SK-N-SH treated with all-trans-retinoic acid at 6 μM for 48 hours (cell line): ENCODE results near the gene HSDL1.

Experiments used
- CREB5 ChIP-seq: fragments of 250-450 bp; sonication (Bioruptor Pico); IDR thresholded peaks from 2 replicates; pipeline ENCODE4 v1.5.1; 2020; ENCODE audit warnings: low read depth, mild to moderate bottlenecking, moderate library complexity
- CSDC2 ChIP-seq: fragments of 250-450 bp; sonication (Bioruptor Pico); IDR thresholded peaks from 2 replicates; pipeline ENCODE4 v1.5.0; 2020; ENCODE audit warnings: mild to moderate bottlenecking, moderate library complexity
- CSRNP3 ChIP-seq: fragments of 250-450 bp; sonication (Bioruptor Pico); IDR thresholded peaks from 2 replicates; pipeline ENCODE4 v1.5.1; 2021; ENCODE audit warnings: mild to moderate bottlenecking, moderate library complexity
- ESRRG ChIP-seq: fragments of 250-450 bp; sonication (Bioruptor Pico); IDR thresholded peaks from 2 replicates; pipeline ENCODE4 v1.6.1; 2021; ENCODE audit warnings: mild to moderate bottlenecking
- ISL1 ChIP-seq: fragments of 250-450 bp; sonication (Bioruptor Pico); IDR thresholded peaks from 2 replicates; pipeline ENCODE4 v2.1.2; 2022; ENCODE audit warnings: mild to moderate bottlenecking, moderate library complexity
- PATZ1 ChIP-seq: fragments of 250-450 bp; sonication (Bioruptor Pico); IDR thresholded peaks from 2 replicates; pipeline ENCODE4 v1.8.0; 2020; ENCODE audit warnings: mild to moderate bottlenecking, moderate library complexity, borderline replicate concordance
- PPARA ChIP-seq: fragments of 250-450 bp; sonication (Bioruptor Pico); IDR thresholded peaks from 2 replicates; pipeline ENCODE4 v1.5.0; 2020; ENCODE audit warnings: mild to moderate bottlenecking, borderline replicate concordance
- RARB ChIP-seq: fragments of 250-450 bp; sonication (Bioruptor Pico); IDR thresholded peaks from 2 replicates; pipeline ENCODE4 v1.8.0; 2021; ENCODE audit warnings: mild to moderate bottlenecking, moderate library complexity
- TCF4 ChIP-seq: fragments of 250-450 bp; sonication (Bioruptor Pico); IDR thresholded peaks from 2 replicates; pipeline ENCODE4 v1.8.0; 2021; ENCODE audit warnings: mild to moderate bottlenecking, moderate library complexity, borderline replicate concordance
- TOX ChIP-seq: fragments of 250-450 bp; sonication (Bioruptor Pico); IDR thresholded peaks from 2 replicates; pipeline ENCODE4 v1.8.0; 2021; ENCODE audit warnings: mild to moderate bottlenecking, moderate library complexity, borderline replicate concordance
- TSHZ2 ChIP-seq: fragments of 250-450 bp; sonication (Bioruptor Pico); IDR thresholded peaks from 2 replicates; pipeline ENCODE4 v1.5.0; 2020; ENCODE audit warnings: mild to moderate bottlenecking, moderate library complexity
- ZFP3 ChIP-seq: fragments of 250-450 bp; sonication (Bioruptor Pico); IDR thresholded peaks from 2 replicates; pipeline ENCODE4 v1.5.0; 2020; ENCODE audit warnings: mild to moderate bottlenecking, moderate library complexity
- ZFP30 ChIP-seq: fragments of 450-650 bp; formaldehyde crosslinking; IDR thresholded peaks from 2 replicates; pipeline ENCODE4 v1.5.0; 2022; ENCODE audit warnings: mild to moderate bottlenecking, moderate library complexity
- ZNF565 ChIP-seq: fragments of 450-650 bp; formaldehyde crosslinking; conservative IDR thresholded peaks from 2 replicates; pipeline ENCODE4 v1.5.0; 2020; ENCODE audit warnings: low read depth, mild to moderate bottlenecking, moderate library complexity

GRCh38 chr16:84120023-84120422 is 25.0 kb downstream of the HSDL1 start:
- TF ChIP-seq TSHZ2 (CRISPR knock-in tag) (no peak), CREB5 (CRISPR knock-in tag) (no peak), ZNF565 (CRISPR knock-in tag) (no peak), RARB (no peak), CSRNP3 (CRISPR knock-in tag) (no peak), CSDC2 (CRISPR knock-in tag) (no peak), ZFP30 (CRISPR knock-in tag) (no peak), PPARA (CRISPR knock-in tag) (no peak), ESRRG (no peak), ZFP3 (no peak), TCF4 (CRISPR knock-in tag) (no peak), TOX (CRISPR knock-in tag) (no peak), PATZ1 (CRISPR knock-in tag) (no peak), ISL1 (no peak)
